Hematopoietic multipotent progenitor cell treated with erythropoietin and hydrocortisone succinate and interleukin-3 and kit ligand, for 6 days (in vitro differentiated cells): Measurements from ENCODE around the gene SLC51A.
"Not testable (repeated sequence)": the region's sequence is repeated elsewhere in the genome, so short reads cannot be mapped to it uniquely, and the experiment has no call there.

ENCODE experiments used
- DNase-seq: peaks from one replicate; pipeline ENCODE4 v3.0.0-alpha.2; 2015

SLC51A gene

GRCh38 chr3:196216089-196216564, at the start of gene SLC51A:
Gene SLC51A, plus strand, starts transcription at chr3:196216534. Its CDS starts 179 bp downstream, at chr3:196216713.
- no peak for DNase-seq

- DNase-seq = peak; percentile 20
These were observed 49.6 kb upstream of the SLC51A start for GRCh38 chr3:196166741-196167140.

GRCh38 chr3:196168808-196169391, 47.4 kb upstream of the SLC51A start:
- peak; percentile 50 for DNase-seq

- no peak for DNase-seq
These were observed 46.5 kb upstream of the SLC51A start for GRCh38 chr3:196169836-196170240.

- DNase-seq = not testable (repeated sequence)
These were observed 46.0 kb upstream of the SLC51A start for GRCh38 chr3:196170296-196170695.

- DNase-seq = peak; percentile 1
These were observed 41.7 kb upstream of the SLC51A start for GRCh38 chr3:196174652-196175051.

- peak; percentile 1 for DNase-seq
These were observed 41.2 kb upstream of the SLC51A start for GRCh38 chr3:196175116-196175625.

- DNase-seq = peak; percentile 9
These were observed 40.6 kb upstream of the SLC51A start for GRCh38 chr3:196175722-196176121.

GRCh38 chr3:196177567-196177966, 38.8 kb upstream of the SLC51A start:
- DNase-seq = no peak

GRCh38 chr3:196177967-196178366, 38.4 kb upstream of the SLC51A start:
- DNase-seq = no peak

GRCh38 chr3:196178993-196179379, 37.3 kb upstream of the SLC51A start:
- DNase-seq = no peak

- DNase-seq = peak; percentile 93
These were observed 36.7 kb upstream of the SLC51A start for GRCh38 chr3:196179380-196180308.

GRCh38 chr3:196180346-196180745, 36.0 kb upstream of the SLC51A start:
- no peak for DNase-seq

- no peak for DNase-seq
These were observed 35.2 kb upstream of the SLC51A start for GRCh38 chr3:196181127-196181546.

GRCh38 chr3:196184169-196184432, 32.2 kb upstream of the SLC51A start:
- DNase-seq = not testable (repeated sequence)

GRCh38 chr3:196184881-196185280, 31.5 kb upstream of the SLC51A start:
- DNase-seq = no peak

- DNase-seq = peak; percentile 85
These were observed 29.4 kb upstream of the SLC51A start for GRCh38 chr3:196186651-196187573.

- peak; percentile 23 for DNase-seq
These were observed 26.6 kb upstream of the SLC51A start for GRCh38 chr3:196189566-196190347.

GRCh38 chr3:196192036-196192523, 24.3 kb upstream of the SLC51A start:
- DNase-seq = peak; percentile 75

- peak; percentile 73 for DNase-seq
These were observed 23.7 kb upstream of the SLC51A start for GRCh38 chr3:196192524-196193051.

- peak; percentile 67 for DNase-seq
These were observed 23.1 kb upstream of the SLC51A start for GRCh38 chr3:196193133-196193735.
